Raji (cell line): Measurements from ENCODE around the gene ODF2.
A peak's percentile ranks its signal among the peaks of the same experiment; 100 is the strongest.

Experiments
- POLR2A ChIP-seq: IDR thresholded peaks from 2 replicates; pipeline ENCODE4 v1.6.1; 2011; ENCODE audit warnings: low read depth, low read length, control low read depth; ENCODE audit not compliant: insufficient read depth

The ODF2 gene

DNA sequence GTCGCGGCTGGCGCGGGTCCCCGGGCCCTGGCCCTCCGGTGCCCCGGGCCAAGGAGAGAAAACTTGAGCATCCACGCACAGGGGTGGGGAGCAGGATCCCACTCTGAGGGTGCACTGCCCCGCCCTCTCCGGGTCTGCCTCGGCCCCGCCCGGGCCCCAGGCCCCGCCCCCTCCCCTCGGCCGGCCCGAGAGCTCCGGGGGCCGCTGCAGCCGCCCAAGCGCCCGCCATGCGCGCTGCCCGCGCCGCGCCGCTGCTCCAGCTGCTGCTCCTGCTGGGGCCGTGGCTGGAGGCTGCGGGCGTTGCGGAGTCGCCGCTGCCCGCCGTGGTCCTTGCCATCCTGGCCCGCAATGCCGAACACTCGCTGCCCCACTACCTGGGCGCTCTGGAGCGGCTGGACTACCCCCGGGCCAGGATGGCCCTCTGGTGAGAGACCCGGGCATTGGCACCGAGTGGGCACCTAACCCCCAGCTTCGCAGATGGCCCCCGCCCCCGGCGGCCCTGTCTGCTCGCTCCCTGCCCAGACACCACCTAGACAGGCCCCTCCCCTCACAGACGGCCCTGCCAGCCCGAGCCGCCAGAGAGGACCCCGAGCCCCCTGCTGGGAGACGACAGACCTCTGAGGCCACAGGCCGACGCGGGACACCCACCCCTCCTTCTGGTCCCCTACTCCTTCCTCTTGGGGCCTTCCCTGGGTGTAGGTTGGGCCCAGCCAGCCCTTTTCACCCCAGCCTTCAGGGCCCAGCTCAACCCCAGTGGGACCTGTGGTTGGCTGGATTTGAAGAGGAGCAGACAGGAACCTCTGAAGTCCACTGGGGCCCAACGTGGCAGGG is 34.9 kb upstream of the ODF2 start, which contains the start of gene CERCAM:
Gene CERCAM, plus strand, starts transcription at position 207 of the 831 bp plus-strand sequence. Its CDS starts 21 bp downstream, at position 228.
- TF ChIP-seq POLR2A: peak; percentile 46

GRCh38 chr9:128421482-128421996 is 34.3 kb upstream of the ODF2 start:
- no peak for TF ChIP-seq POLR2A

- TF ChIP-seq POLR2A: no peak
These were observed 33.0 kb upstream of the ODF2 start for GRCh38 chr9:128422783-128423150.

GRCh38 chr9:128424268-128424780 is 31.5 kb upstream of the ODF2 start:
- TF ChIP-seq POLR2A: no peak

DNA sequence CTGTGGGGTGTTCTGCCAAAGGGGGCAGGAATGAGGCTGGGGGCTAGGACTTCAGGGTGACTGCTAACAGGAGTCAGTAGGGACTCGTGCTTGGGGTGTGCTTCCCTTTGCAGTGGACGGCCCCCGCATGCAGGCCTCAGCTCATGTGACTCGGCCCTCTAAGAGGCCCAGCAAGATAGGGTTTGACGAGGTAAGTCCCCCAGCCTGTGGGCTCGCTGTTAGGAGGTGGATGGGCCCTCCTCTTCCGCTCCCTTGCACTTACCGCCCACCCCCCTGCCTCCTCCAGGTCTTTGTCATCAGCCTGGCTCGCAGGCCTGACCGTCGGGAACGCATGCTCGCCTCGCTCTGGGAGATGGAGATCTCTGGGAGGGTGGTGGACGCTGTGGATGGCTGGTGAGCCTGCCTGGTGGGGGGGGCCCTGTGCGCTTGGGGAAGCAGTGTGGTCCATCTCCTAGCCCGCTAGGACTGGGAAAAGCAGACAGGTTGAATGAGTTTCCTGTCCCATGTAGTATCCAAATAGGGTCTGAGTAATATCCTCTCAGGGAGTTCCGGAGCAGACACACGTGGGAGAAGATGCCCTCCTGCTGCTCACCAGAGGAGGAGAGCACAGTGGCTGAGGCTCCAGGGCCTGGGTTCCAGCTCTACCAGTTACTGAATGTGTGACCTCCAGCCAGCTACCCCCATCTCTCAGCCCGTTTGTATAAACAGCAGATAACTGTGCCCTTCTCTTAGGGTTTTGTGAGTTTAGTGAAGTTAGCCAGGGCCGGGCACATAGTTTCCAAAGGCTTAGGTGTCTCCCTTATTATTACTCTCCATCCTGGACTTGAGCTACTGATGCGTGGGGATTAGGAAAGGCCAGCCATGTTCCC is 26.9 kb upstream of the ODF2 start:
- no peak for TF ChIP-seq POLR2A

GRCh38 chr9:128429513-128430086 is 26.2 kb upstream of the ODF2 start:
- TF ChIP-seq POLR2A: no peak

- no peak for TF ChIP-seq POLR2A
These were observed 24.6 kb upstream of the ODF2 start for GRCh38 chr9:128431207-128431606.

GRCh38 chr9:128434340-128434739 is 21.5 kb upstream of the ODF2 start:
- TF ChIP-seq POLR2A: no peak

- TF ChIP-seq POLR2A: no peak
These were observed 20.2 kb upstream of the ODF2 start for GRCh38 chr9:128435611-128436010.

- TF ChIP-seq POLR2A: 0 out of 2 replicates have a peak, but pooled peaks have one; percentile 23
These were observed 17.3 kb upstream of the ODF2 start for GRCh38 chr9:128438343-128439109.

DNA sequence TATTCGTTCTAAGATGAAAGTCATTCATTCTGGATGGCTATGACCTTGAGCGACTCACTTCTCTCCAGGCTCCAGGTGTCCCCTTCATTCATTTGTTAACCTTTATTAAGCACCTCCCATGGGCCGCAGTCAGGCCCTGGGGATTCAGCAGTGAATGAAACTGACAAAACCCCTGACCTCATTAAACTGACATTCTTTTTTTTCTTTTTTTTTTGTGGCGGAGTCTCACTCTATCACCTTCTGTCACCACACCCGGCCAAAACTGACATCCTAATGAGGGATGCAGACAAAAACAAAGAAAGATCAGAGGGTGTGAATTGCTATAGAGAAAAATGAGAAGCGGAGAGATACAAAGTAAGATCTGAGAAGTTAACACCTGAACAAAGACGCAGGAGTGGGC is 16.5 kb upstream of the ODF2 start:
- no peak for TF ChIP-seq POLR2A

DNA sequence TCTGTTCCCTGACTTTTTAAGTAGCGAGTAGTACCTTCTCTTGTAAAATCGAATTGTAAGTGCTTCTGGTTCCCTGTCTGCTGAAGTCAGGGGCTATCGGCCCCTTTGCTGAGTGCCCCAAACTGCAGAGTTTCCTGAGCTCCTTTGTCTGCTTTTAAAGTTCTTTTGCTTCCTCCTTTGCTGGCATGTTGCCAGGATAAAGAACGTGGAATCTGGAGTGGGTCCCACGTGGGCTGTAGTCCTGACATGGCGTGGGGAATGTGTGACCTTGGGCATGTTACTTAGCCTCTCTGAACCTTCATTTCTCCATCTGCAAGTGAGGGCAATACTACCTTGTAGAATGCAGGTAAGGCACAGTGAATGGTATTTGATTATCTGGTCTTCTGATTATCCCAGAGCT is 13.7 kb upstream of the ODF2 start:
- TF ChIP-seq POLR2A: no peak

DNA sequence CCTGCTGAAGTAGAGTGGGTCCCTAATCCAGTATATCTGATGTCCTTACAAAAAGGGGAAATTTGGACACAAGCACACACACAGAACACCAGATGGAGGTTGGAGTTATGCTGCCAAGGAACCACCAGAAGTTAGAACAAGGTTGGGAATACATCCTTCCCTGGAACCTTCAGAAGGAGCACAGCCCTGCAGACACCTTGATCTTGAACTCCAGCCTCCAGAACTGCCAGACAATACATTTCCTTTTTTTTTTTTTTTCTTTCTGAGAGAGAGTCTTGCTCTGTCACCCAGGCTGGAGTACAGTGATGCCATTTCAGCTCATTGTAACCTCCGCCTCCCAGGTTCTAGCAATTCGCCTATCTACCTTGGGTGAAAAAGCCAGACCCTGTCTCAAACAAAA is 7.1 kb upstream of the ODF2 start:
- TF ChIP-seq POLR2A: no peak

- no peak for TF ChIP-seq POLR2A
These were observed 815 bp upstream of the ODF2 start for GRCh38 chr9:128454991-128455390.
